C4-2B (cell line): ENCODE results near the gene NHLRC4.

Experiments used
- H3K27ac ChIP-seq: fragments of 450-650 bp; 2 replicates; pipeline ENCODE4 v1.5.1; 2017
- CTCF ChIP-seq: fragments of 450-650 bp; conservative IDR thresholded peaks from 2 replicates; pipeline ENCODE4 v1.5.1; 2017; ENCODE audit warnings: mild to moderate bottlenecking
- ZFX ChIP-seq: fragments of 450-650 bp; IDR thresholded peaks from 2 replicates; pipeline ENCODE4 v1.6.1; 2017

NHLRC4 gene

GRCh38 chr16:585351-585750, 18.5 kb downstream of the NHLRC4 start:
- H3K27ac ChIP-seq = no peak overlapping the region
- TF ChIP-seq CTCF (no peak; the same call in 1 of the 2 replicates), ZFX (no peak)

- TF ChIP-seq CTCF = no peak
- TF ChIP-seq ZFX = no peak
- H3K27ac ChIP-seq = no peak overlapping the region; the same call in 1 of the 2 replicates
Observed at GRCh38 chr16:586047-586644, 19.3 kb downstream of the NHLRC4 start.

GRCh38 chr16:586645-587590, 20.1 kb downstream of the NHLRC4 start:
- TF ChIP-seq ZFX (no peak), CTCF (no peak)
- H3K27ac ChIP-seq = peak overlapping the region; percentile 99

- peak overlapping the region; percentile 99 for H3K27ac ChIP-seq
- no peak for TF ChIP-seq ZFX
- no peak for TF ChIP-seq CTCF
Observed at GRCh38 chr16:588639-588888, 21.8 kb downstream of the NHLRC4 start.

GRCh38 chr16:588889-589657, 22.3 kb downstream of the NHLRC4 start:
- peak overlapping the region; percentile 99 for H3K27ac ChIP-seq
- no peak for TF ChIP-seq CTCF
- TF ChIP-seq ZFX = peak; percentile 56

- TF ChIP-seq ZFX (no peak), CTCF (no peak)
- H3K27ac ChIP-seq = peak within 1 kb of the TSS; percentile 99
Observed at GRCh38 chr16:589658-590187, 22.9 kb downstream of the NHLRC4 start, which contains the start of gene RAB40C. TSS of gene RAB40C (plus strand) at chr16:590066. CDS start at chr16:590292, 226 bp downstream.
